GM19035 (cell line): ENCODE measurements around the gene LAMC3.

Experiments used
- ATAC-seq: cut with Tn5 transposase; IDR thresholded peaks from one replicate; pipeline ENCODE4 v1.9.1; 2021; ENCODE audit not compliant: unreplicated experiment

Gene LAMC3

GRCh38 chr9:131010482-131011273 lies 1.7 kb downstream of the LAMC3 start:
- no peak for ATAC-seq

- no peak for ATAC-seq
These were observed 2.5 kb downstream of the LAMC3 start for GRCh38 chr9:131011274-131012022.

GRCh38 chr9:131012023-131012334 lies 3.0 kb downstream of the LAMC3 start:
- ATAC-seq = no peak

GRCh38 chr9:131012396-131012917 lies 3.5 kb downstream of the LAMC3 start:
- ATAC-seq = no peak

GRCh38 chr9:131013015-131013755 lies 4.2 kb downstream of the LAMC3 start:
- ATAC-seq = no peak

- no peak for ATAC-seq
These were observed 5.0 kb downstream of the LAMC3 start for GRCh38 chr9:131013771-131014676.

GRCh38 chr9:131015112-131015511 lies 6.1 kb downstream of the LAMC3 start:
- no peak for ATAC-seq

GRCh38 chr9:131015876-131016397 lies 7.0 kb downstream of the LAMC3 start:
- no peak for ATAC-seq

GRCh38 chr9:131017067-131017466 lies 8.1 kb downstream of the LAMC3 start:
- ATAC-seq = no peak

GRCh38 chr9:131018621-131019020 lies 9.6 kb downstream of the LAMC3 start:
- no peak for ATAC-seq

GRCh38 chr9:131019388-131020239 lies 10.6 kb downstream of the LAMC3 start:
- no peak for ATAC-seq

GRCh38 chr9:131020388-131020787 lies 11.4 kb downstream of the LAMC3 start:
- ATAC-seq = no peak

GRCh38 chr9:131020862-131021261 lies 11.9 kb downstream of the LAMC3 start:
- no peak for ATAC-seq

GRCh38 chr9:131021785-131022184 lies 12.8 kb downstream of the LAMC3 start:
- no peak for ATAC-seq

GRCh38 chr9:131024978-131025868 lies 16.2 kb downstream of the LAMC3 start:
- no peak for ATAC-seq

GRCh38 chr9:131025953-131026858 lies 17.2 kb downstream of the LAMC3 start:
- ATAC-seq = no peak
